GM12878 (cell line): Measurements from ENCODE around the gene ANTKMT. TPM values are rescaled to one million over a fixed set of nuclear protein-coding genes. Genes with fewer than 3 reads are reported as not detected.

ENCODE experiments used
- ATAC-seq: fragments of 200-7000 bp; cut with Tn5 transposase; 3 replicates; pipeline ENCODE4 v1.9.1; 2020; ENCODE audit warnings: mild to moderate bottlenecking, moderate library complexity
- BruUV-seq: library from RNA; stranded (reverse); fragments of 400-500 nt; replicated peaks from 2 replicates; lab custom pipeline; 2021; lab: Mats Ljungman, UMichigan
- CTCF ChIA-PET: fragments of 300-600 bp; sonication (Branson Sonifier 250); formaldehyde crosslinking; extraction: SDS; loops from one replicate; lab custom pipeline; 2021; ENCODE audit warnings: inconsistent platforms; lab: Yijun Ruan, JAX
- POLR2A ChIA-PET: fragments of 350-600 bp; formaldehyde crosslinking; extraction: SDS; loops from one replicate; lab custom pipeline; 2021; ENCODE audit warnings: inconsistent platforms; lab: Charles Lee
- RAD21 ChIA-PET: fragments of 300-600 bp; sonication (Branson Sonifier 250); formaldehyde crosslinking; loops from one replicate; lab custom pipeline; 2023; ENCODE audit warnings: antibody characterized with exemption; ENCODE audit not compliant: unreplicated experiment; lab: Charles Lee
- SMC1A ChIA-PET: fragments of 300-600 bp; sonication (Branson Sonifier 250); formaldehyde crosslinking; loops from one replicate; lab custom pipeline; 2023; ENCODE audit not compliant: unreplicated experiment, uncharacterized antibody; lab: Charles Lee
- DNase-seq: peaks from one replicate; pipeline ENCODE4 v3.0.0-alpha.2; 2011; ENCODE audit warnings: low read depth, low spot score
- FAIRE-seq: peaks from 3 replicates; lab custom pipeline; 2011; peaks lifted over from hg19 to GRCh38; lab: Jason Lieb, UNC
- H2AFZ ChIP-seq: 2 replicates; pipeline ENCODE4 v1.6.0; 2011; ENCODE audit warnings: low read depth, low read length, control low read depth; ENCODE audit not compliant: control insufficient read depth
- H3K27ac ChIP-seq: 2 replicates; pipeline ENCODE4 v1.5.1; 2011; ENCODE audit warnings: control low read depth; ENCODE audit not compliant: control insufficient read depth, insufficient read depth
- H3K27me3 ChIP-seq, 2 experiments: replicated peaks in 1 of 2; 2 replicates each; pipeline versions ENCODE4 v1.6.0 to v1.6.1; 2011; ENCODE audit warnings: low read length in 1 of 2; ENCODE audit not compliant: control insufficient read depth in 2 of 2, insufficient read depth in 2 of 2
- H3K36me3 ChIP-seq, 2 experiments: 2 replicates each; pipeline ENCODE4 v1.5.1; 2011; ENCODE audit warnings: low read length in 1 of 2; ENCODE audit not compliant: control insufficient read depth in 2 of 2, insufficient read depth in 2 of 2
- H3K4me1 ChIP-seq: 2 replicates; pipeline ENCODE4 v1.6.1; 2011; ENCODE audit warnings: mild to moderate bottlenecking, low read length, moderate library complexity, mixed read lengths; ENCODE audit not compliant: control insufficient read depth, insufficient read depth
- H3K4me2 ChIP-seq: 2 replicates; pipeline ENCODE4 v1.6.0; 2011; ENCODE audit warnings: control low read depth; ENCODE audit not compliant: control insufficient read depth, insufficient read depth
- H3K4me3 ChIP-seq: fragments of 200-600 bp; sonication (generic); 2 replicates; pipeline ENCODE4 v1.5.1; 2016
- H3K79me2 ChIP-seq: 2 replicates; pipeline ENCODE4 v1.6.0; 2011; ENCODE audit warnings: low read length; ENCODE audit not compliant: control insufficient read depth, insufficient read depth
- H3K9ac ChIP-seq: 2 replicates; pipeline ENCODE4 v1.8.0; 2011; ENCODE audit warnings: low read length, control low read depth, mixed read lengths; ENCODE audit not compliant: control insufficient read depth, insufficient read depth
- H3K9me3 ChIP-seq: replicated peaks from 3 replicates; pipeline ENCODE4 v1.5.1; 2011; ENCODE audit warnings: mild to moderate bottlenecking, low read length; ENCODE audit not compliant: control insufficient read depth, insufficient read depth
- H4K20me1 ChIP-seq: 2 replicates; pipeline ENCODE4 v1.6.0; 2011; ENCODE audit not compliant: control insufficient read depth, insufficient read depth
- CHD1 ChIP-seq: IDR thresholded peaks from 2 replicates; pipeline ENCODE4 v1.6.1; 2012; ENCODE audit warnings: low read depth, low read length, improper control_type of control experiment
- CREM ChIP-seq: IDR thresholded peaks from 2 replicates; pipeline ENCODE4 v1.6.1; 2014; ENCODE audit warnings: antibody characterized with exemption, low read depth
- EZH2 ChIP-seq: IDR thresholded peaks from 2 replicates; pipeline ENCODE4 v1.6.1; 2012; ENCODE audit warnings: low read depth, mild to moderate bottlenecking, control low read depth, inconsistent platforms, low read length, borderline replicate concordance; ENCODE audit not compliant: control insufficient read depth
- MYB ChIP-seq: fragments of 150-350 bp; IDR thresholded peaks from 2 replicates; pipeline ENCODE4 v1.6.1; 2014; ENCODE audit warnings: mild to moderate bottlenecking, low read depth, low read length, borderline replicate concordance
- NFXL1 ChIP-seq: fragments of 450-650 bp; IDR thresholded peaks from 2 replicates; pipeline ENCODE4 v1.6.1; 2017; ENCODE audit warnings: antibody characterized with exemption, mild to moderate bottlenecking, borderline replicate concordance
- NRF1 ChIP-seq: conservative IDR thresholded peaks from 2 replicates; pipeline ENCODE4 v1.6.1; 2011; ENCODE audit warnings: mild to moderate bottlenecking, low read depth, low read length, improper control_type of control experiment
- POLR2A ChIP-seq: IDR thresholded peaks from 2 replicates; pipeline ENCODE4 v1.6.1; 2011; ENCODE audit warnings: low read depth, mild to moderate bottlenecking, low read length
- SIN3A ChIP-seq: IDR thresholded peaks from 2 replicates; pipeline ENCODE4 v1.6.1; 2012; ENCODE audit warnings: low read depth, low read length, improper control_type of control experiment
- SMARCA5 ChIP-seq: fragments of 450-650 bp; IDR thresholded peaks from 2 replicates; pipeline ENCODE4 v1.6.1; 2017; ENCODE audit warnings: mild to moderate bottlenecking
- SMC3 ChIP-seq: IDR thresholded peaks from 2 replicates; pipeline ENCODE4 v1.6.1; 2011; ENCODE audit warnings: low read length, improper control_type of control experiment, borderline replicate concordance
- YY1 ChIP-seq: IDR thresholded peaks from 2 replicates; pipeline ENCODE4 v1.6.1; 2011; ENCODE audit warnings: low read depth, mild to moderate bottlenecking, low read length
- ZNF207 ChIP-seq: fragments of 450-650 bp; IDR thresholded peaks from 2 replicates; pipeline ENCODE4 v1.6.1; 2014; ENCODE audit warnings: antibody characterized with exemption, mild to moderate bottlenecking, borderline replicate concordance
- WGBS: methylation state at CpG from one replicate; pipeline ENCODE4 v1.1.6; 2016; ENCODE audit warnings: low lambda C conversion rate; ENCODE audit not compliant: insufficient replicate concordance, insufficient coverage; ENCODE audit errors: missing lambda C conversion rate; 5-methylcytosine and 5-hydroxymethylcytosine counted together
- in situ Hi-C: fragments of 300-500 bp; cut with MboI; formaldehyde crosslinking; loops from 9 replicates; pipeline ENCODE4 v1.14.3; 2018; ENCODE audit warnings: mixed read lengths
- intact Hi-C: fragments of 100-400 bp; cut with micrococcal nuclease; formaldehyde crosslinking; loops from one replicate; pipeline ENCODE4 v1.14.2; 2022; ENCODE audit not compliant: unreplicated experiment
- polyA plus RNA-seq, 11 experiments: library from polyadenylated mRNA; depleted of rRNA in 4 of 11; unstranded in 6 of 11; stranded (reverse) in 5 of 11; fragments of >200 nt; fragmentation: Nextera tagmentation in 4 of 11; fragmentation: Illumina TruSeq in 1 of 11; extraction: Ambion mirVana in 4 of 11; extraction: Trizol in 1 of 11; gene quantifications; 1 replicate in 1 of 11; 2 replicates in 10 of 11; pipeline versions ENCODE4 v1.2.1 to v1.2.3, GENCODE V29; 2011 to 2016; ENCODE audit warnings: inconsistent platforms in 2 of 11, missing spikeins in 2 of 11, low read depth in 1 of 11
- total RNA-seq, 4 experiments: library from RNA; depleted of rRNA in 3 of 4; stranded (reverse); fragments of >200 nt in 3 of 4; fragmentation: Illumina TruSeq in 1 of 4; extraction: Trizol in 1 of 4; gene quantifications; 2 replicates each; pipeline versions ENCODE4 v1.2.1 to v1.2.3, GENCODE V29; 2013 to 2021
- TF ChIP-seq, protein P1 (sequence below): IDR thresholded peaks from 2 replicates; pipeline ENCODE4 v1.6.1; 2011; ENCODE audit warnings: low read depth, mild to moderate bottlenecking, low read length, moderate library complexity, borderline replicate concordance; ENCODE audit errors: extremely low read depth
- TF ChIP-seq, protein P2 (sequence below): fragments of 150-350 bp; IDR thresholded peaks from 2 replicates; pipeline ENCODE4 v1.6.1; 2014; ENCODE audit warnings: mild to moderate bottlenecking, low read depth, low read length
- TF ChIP-seq, protein P3 (sequence below): fragments of 450-650 bp; IDR thresholded peaks from 2 replicates; pipeline ENCODE4 v1.6.1; 2018; ENCODE audit warnings: mild to moderate bottlenecking, low read depth, moderate library complexity; ENCODE audit not compliant: partially characterized antibody
- TF ChIP-seq, protein P4 (sequence below): IDR thresholded peaks from 2 replicates; pipeline ENCODE4 v1.6.1; 2011; ENCODE audit warnings: mild to moderate bottlenecking, low read depth, low read length, moderate library complexity; ENCODE audit not compliant: insufficient replicate concordance
- TF ChIP-seq, protein P5 (sequence below): IDR thresholded peaks from 2 replicates; pipeline ENCODE4 v1.6.1; 2011; ENCODE audit warnings: borderline replicate concordance, low read depth, mild to moderate bottlenecking, moderate library complexity, mixed read lengths, low read length; ENCODE audit not compliant: insufficient read depth; ENCODE audit errors: extremely low read length

ANTKMT gene
- total and polyA plus RNA-seq, 10 of the 15 experiments (the other 5 are each of a cell fraction or from before 2014, with no cell fraction given) = 0.58 to 60.5 (median 25.8) TPM

DNA sequence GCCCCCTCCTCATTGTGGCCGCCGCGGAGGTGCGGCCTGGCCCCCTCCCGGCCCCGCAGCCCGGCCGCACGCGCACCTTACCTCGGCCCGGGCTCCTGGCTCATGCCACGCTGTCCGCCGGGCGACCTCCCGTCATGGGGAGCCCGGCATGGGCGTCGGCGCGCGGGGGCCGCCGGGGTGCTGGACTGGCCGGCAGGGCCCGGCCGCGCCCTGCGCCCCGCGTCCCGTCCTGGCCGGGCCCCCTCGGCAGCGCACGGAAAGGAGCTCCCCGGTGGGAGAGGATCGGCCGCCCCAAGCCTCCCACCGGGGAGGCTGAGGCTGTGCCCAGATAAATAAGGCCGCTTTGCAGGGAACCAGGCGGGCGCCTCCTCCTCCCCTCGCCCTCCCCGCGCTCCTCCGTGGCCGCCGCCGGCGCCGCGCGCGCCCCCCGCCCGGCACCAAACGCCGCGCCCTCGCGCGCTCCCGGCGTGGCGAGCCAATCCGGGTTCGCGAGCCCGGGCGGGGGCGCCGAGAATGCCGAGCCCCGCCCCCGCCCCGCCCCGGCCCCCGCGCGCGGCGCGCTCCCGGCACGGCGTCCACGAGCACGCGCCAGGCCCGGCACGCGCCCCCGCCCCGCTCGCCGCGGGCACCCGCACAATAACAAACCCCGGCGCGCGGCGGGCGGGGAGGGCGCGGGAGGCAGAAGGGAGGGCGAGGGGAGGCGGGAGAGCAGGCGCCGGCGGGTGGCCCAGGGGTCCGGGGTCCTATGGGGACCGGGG, 15.3 kb upstream of the ANTKMT start, which contains the start of gene FBXL16:
Gene FBXL16, minus strand, starts transcription at position 371 of the 758 bp plus-strand sequence. CDS start 8,396 bp downstream, outside the sequence.
- in situ Hi-C loops = no loop called here
- TF ChIP-seq EZH2 (no peak), POLR2A (no peak), MYB (no peak), NFXL1 (no peak), CHD1 (no peak), YY1 (no peak), SMARCA5 (no peak), SMC3 (no peak), CREM (no peak), NRF1 (no peak), ZNF207 (no peak), SIN3A (no peak)
- TF ChIP-seq, protein P1, sequence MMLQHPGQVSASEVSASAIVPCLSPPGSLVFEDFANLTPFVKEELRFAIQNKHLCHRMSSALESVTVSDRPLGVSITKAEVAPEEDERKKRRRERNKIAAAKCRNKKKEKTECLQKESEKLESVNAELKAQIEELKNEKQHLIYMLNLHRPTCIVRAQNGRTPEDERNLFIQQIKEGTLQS = no peak
- TF ChIP-seq, protein P2, sequence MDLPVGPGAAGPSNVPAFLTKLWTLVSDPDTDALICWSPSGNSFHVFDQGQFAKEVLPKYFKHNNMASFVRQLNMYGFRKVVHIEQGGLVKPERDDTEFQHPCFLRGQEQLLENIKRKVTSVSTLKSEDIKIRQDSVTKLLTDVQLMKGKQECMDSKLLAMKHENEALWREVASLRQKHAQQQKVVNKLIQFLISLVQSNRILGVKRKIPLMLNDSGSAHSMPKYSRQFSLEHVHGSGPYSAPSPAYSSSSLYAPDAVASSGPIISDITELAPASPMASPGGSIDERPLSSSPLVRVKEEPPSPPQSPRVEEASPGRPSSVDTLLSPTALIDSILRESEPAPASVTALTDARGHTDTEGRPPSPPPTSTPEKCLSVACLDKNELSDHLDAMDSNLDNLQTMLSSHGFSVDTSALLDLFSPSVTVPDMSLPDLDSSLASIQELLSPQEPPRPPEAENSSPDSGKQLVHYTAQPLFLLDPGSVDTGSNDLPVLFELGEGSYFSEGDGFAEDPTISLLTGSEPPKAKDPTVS = no peak
- TF ChIP-seq, protein P3, sequence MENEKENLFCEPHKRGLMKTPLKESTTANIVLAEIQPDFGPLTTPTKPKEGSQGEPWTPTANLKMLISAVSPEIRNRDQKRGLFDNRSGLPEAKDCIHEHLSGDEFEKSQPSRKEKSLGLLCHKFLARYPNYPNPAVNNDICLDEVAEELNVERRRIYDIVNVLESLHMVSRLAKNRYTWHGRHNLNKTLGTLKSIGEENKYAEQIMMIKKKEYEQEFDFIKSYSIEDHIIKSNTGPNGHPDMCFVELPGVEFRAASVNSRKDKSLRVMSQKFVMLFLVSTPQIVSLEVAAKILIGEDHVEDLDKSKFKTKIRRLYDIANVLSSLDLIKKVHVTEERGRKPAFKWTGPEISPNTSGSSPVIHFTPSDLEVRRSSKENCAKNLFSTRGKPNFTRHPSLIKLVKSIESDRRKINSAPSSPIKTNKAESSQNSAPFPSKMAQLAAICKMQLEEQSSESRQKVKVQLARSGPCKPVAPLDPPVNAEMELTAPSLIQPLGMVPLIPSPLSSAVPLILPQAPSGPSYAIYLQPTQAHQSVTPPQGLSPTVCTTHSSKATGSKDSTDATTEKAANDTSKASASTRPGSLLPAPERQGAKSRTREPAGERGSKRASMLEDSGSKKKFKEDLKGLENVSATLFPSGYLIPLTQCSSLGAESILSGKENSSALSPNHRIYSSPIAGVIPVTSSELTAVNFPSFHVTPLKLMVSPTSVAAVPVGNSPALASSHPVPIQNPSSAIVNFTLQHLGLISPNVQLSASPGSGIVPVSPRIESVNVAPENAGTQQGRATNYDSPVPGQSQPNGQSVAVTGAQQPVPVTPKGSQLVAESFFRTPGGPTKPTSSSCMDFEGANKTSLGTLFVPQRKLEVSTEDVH = no peak
- TF ChIP-seq, protein P4, sequence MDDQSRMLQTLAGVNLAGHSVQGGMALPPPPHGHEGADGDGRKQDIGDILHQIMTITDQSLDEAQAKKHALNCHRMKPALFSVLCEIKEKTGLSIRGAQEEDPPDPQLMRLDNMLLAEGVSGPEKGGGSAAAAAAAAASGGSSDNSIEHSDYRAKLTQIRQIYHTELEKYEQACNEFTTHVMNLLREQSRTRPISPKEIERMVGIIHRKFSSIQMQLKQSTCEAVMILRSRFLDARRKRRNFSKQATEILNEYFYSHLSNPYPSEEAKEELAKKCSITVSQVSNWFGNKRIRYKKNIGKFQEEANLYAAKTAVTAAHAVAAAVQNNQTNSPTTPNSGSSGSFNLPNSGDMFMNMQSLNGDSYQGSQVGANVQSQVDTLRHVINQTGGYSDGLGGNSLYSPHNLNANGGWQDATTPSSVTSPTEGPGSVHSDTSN = no peak
- TF ChIP-seq, protein P5, sequence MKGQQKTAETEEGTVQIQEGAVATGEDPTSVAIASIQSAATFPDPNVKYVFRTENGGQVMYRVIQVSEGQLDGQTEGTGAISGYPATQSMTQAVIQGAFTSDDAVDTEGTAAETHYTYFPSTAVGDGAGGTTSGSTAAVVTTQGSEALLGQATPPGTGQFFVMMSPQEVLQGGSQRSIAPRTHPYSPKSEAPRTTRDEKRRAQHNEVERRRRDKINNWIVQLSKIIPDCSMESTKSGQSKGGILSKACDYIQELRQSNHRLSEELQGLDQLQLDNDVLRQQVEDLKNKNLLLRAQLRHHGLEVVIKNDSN = no peak

More for the DNA sequence above, 15.3 kb upstream of the ANTKMT start, which contains the start of gene FBXL16:
- FAIRE-seq (no peak), DNase-seq (no peak), ATAC-seq (no peak)
- no peak within 1 kb of the TSS for H3K27ac ChIP-seq
- H3K27me3 ChIP-seq = peaks cover 0 to 11% of the 10 kb centered on the region in 2 experiments; a peak in 2 of 4 replicates
- H2AFZ ChIP-seq = no peak within 1 kb of the TSS
- POLR2A ChIA-PET = no interaction called here
- WGBS = 18% methylated on average over 33 of the region's 115 CpGs
- H4K20me1 ChIP-seq = no peaks in the 10 kb centered on the region
- SMC1A ChIA-PET = no interaction called here
- BruUV-seq = no TSS peak
- H3K4me3 ChIP-seq = no peak within 1 kb of the TSS
- H3K4me1 ChIP-seq = no peaks in the 10 kb centered on the region
- no peak within 1 kb of the TSS for H3K4me2 ChIP-seq
- H3K9ac ChIP-seq = no peak within 1 kb of the TSS
- H3K9me3 ChIP-seq = no peaks in the 10 kb centered on the region
- no peaks in the 10 kb centered on the region for H3K36me3 ChIP-seq
- CTCF ChIA-PET = no interaction called here
- no peaks in the 10 kb centered on the region for H3K79me2 ChIP-seq
- RAD21 ChIA-PET = no interaction called here
- intact Hi-C loops = no loop called here
